HG03280 (cell line): Measurements from ENCODE around the gene CACNG4.
A peak's percentile ranks its signal among the peaks of the same experiment; 100 is the strongest.
"Not testable (repeated sequence)": the region's sequence is repeated elsewhere in the genome, so short reads cannot be mapped to it uniquely, and the experiment has no call there.

Experiments
- ATAC-seq: cut with Tn5 transposase; IDR thresholded peaks from one replicate; pipeline ENCODE4 v1.9.1; 2021; ENCODE audit warnings: mild to moderate bottlenecking, moderate library complexity; ENCODE audit not compliant: unreplicated experiment

Gene CACNG4

DNA sequence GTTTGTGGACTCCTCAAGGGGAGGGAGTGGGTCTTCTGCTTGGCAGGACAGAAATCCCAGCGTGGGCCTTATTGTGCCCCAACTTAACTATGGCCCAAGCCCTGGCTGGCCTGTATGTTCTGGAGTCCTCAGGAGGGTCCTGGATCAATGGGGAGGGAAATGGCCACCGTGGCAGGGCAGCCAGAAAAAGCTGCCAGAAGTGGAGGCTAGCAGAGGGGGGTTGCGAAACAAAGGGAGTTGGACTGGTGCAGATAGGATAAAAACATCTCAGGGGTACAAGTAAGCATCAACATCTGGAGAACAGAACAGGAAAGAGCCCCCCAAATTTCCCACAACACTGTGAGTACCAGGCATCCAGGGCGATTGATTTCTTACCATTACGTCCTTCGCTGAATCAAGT, 76.1 kb downstream of the CACNG4 start:
- no peak for ATAC-seq

DNA sequence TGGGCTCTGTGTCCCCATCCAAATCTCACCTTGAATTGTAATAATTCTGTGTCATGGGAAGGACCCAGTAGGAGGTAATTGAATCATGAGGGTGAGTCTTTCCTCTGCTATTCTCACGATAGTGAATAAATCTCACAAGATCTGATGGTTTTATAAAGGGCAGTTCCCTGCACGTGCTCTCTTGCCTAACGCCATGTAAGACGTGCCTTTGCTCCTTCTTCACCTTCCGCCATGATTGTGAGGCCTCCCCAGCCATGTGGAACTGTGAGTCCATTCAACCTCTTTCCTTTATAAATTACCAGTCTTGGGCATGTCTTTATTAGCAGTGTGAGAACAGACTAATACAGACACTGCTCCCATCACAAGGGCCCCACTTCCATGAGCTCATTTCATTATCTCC, 76.6 kb downstream of the CACNG4 start:
- ATAC-seq = not testable (repeated sequence)

DNA sequence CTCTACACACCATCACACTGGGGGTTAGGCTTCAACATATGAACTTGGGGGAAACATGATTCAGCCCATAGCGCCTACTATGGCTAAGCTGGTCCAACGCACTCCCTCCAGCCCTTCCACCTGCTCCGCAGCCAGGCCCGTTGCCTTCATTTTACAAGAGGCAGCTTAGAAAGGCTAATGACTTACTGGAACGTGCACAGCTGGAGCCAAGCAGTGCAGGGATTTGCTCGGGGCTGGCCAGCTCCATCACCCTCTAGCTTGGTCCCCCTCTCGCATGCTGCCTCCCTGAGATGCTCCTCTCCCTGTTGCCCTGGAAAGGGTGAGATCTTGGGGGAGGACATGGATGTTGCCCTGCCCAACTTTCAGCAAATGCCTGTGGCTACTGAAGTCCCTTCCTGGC, 77.0 kb downstream of the CACNG4 start:
- ATAC-seq = no peak

DNA sequence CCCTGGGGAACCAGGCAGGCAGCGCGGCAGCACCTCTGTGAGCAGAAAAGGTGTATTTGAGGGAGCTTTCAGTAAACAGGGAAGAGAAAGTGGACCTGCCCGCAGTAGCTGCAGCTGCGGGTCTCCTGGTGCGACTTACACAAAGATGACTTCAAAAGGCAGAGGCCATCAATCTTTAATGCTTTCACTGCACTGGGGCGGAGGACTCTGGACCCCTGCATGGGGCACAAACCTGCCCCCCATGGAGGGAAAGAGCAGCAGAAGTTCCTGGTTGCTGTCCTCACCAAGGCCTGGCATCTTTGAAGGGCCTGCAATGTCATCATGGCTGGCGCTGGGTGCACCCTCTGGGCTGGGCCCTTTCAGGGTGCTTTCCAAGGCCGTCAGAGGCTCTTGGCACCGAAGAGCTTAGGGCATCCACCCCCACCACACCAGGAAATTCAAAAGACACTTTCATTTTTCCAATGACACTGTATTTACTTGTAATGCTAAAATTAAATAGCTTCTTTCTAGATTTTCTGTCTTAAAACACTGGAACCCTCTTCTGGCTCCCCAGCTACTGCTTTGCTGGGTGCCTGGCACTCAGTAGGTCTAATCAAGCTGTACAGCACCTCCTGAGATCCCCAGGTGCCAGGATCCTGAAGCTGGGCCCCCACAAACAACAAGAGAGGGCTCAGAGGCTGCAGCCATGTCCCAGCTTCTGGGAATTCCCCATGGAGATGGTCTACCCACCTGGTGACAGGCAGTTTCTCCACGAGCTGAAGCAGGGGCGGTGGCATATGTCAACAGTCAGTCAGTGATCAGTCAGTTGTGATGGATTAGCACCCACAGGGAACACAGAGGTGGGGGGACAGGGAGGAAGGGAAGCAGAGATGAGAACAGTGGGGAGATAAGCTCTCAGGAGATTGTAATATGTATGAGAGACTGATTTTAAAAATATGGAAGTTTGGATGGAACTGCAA, 77.7 kb downstream of the CACNG4 start:
- ATAC-seq = no peak

DNA sequence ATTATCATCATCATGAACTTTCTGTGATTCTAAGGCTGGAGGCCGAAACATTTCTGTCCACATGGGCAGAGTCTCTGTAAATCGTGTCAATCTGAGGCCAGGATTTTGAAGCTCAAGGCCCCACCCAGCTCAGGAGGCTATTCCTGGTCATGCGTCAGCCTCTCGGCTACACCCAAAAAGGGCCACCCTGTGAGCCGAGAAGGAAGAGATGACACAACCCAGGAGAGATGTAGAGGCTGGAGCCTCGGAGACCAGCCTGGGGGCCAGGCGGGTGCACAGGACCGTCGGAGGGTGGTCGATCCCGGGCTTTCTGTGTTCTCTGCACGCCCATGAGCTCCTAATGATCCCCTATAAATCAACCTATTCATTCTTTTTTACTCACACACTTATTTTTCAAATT, 78.8 kb downstream of the CACNG4 start:
- no peak for ATAC-seq

DNA sequence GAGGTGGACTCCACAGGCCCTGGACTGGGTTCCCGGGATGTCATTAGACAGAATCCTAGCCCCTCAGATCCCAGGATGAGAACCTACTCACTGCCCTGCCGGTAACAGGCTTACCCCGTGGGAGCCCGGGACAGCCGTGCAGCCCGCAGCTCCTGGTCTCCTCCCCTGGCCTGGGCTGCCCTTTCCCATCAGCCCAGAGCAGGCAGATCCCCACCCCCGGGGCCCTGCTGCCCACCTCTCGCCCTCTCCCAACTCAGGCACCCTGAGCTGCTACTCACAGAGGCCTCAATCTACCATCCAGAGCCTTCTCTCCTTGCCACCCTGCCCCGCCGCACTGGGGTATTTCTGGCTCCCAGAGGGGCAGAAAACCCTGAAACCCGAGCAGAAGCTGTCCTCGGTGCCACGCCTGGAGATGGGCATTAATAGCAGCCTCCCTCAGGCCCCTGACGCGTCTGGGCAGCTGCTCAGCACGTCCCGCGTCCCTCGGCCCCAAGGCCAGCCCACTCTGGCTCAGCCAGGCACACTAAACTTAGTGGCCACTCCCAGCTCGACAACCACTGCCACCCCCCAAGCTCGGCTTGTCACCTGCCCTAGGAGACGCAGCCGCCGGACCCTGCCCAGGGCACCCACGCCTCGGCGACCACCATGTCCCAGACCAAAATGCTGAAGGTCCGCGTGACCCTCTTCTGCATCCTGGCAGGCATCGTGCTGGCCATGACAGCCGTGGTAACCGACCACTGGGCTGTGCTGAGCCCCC, 79.7 kb downstream of the CACNG4 start, which contains the start of gene CACNG1:
CACNG1 (plus strand) TSS at position 539 of the 757 bp plus-strand sequence; CDS start at position 646, 107 bp downstream.
- ATAC-seq = no peak

DNA sequence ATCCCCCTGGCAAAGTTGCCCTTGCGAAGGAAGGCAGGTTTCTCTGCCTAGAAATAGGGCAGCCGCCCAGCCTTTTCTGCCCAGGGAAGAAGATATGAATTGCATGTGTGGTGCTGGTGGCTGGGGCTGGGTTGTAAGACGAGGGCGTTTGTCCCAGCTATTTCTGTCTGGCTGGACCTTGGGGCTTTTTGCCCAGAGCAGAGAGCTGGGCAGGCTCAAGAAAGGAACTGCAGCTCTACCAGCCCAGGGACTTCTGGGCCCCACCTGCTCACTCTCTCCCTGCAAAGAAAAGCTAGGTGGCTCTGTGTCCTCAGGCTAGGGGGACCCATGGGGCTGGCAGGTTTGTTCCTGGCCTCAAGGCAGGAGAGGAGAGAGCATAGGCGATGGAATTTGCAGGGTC, 80.4 kb downstream of the CACNG4 start:
- no peak for ATAC-seq

DNA sequence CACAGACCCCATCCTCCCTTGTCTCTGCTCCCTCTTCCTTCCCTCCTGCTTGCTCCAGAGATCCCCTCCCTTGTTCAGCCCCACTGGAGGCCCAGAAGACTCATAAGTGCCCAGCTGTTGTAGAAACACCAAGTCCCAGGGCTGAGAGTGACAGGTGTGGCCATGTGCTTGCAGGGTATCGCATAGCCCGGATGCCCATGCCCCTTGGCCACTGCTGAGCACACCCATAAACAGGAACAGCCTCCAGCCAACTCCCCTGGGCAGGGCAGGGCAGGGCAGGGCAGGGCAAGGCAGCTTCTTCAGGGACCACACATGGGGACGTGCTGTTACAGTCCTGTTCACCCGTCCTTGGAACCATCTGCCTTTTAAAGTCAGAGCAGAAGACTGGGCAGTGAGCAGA, 81.9 kb downstream of the CACNG4 start:
- ATAC-seq = no peak

DNA sequence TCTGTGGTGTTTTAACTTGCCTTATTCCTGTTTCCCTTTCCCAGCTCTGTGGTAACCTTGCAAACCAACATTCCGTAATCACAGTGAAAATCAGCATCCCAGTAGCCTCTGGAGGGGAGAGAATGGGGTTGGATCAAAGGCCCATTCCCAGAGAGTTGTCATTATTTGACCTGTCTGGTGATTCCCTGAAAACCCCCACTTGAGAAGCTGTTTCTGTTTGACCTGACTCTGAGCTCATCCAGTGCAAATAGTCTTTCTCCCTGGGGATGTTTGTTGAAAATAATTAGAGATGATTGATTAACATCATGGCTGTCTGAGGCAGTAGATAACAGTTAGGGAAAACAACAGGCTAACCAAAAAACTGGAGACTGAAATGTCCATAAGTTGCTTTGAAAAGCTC, 82.9 kb downstream of the CACNG4 start:
- no peak for ATAC-seq

DNA sequence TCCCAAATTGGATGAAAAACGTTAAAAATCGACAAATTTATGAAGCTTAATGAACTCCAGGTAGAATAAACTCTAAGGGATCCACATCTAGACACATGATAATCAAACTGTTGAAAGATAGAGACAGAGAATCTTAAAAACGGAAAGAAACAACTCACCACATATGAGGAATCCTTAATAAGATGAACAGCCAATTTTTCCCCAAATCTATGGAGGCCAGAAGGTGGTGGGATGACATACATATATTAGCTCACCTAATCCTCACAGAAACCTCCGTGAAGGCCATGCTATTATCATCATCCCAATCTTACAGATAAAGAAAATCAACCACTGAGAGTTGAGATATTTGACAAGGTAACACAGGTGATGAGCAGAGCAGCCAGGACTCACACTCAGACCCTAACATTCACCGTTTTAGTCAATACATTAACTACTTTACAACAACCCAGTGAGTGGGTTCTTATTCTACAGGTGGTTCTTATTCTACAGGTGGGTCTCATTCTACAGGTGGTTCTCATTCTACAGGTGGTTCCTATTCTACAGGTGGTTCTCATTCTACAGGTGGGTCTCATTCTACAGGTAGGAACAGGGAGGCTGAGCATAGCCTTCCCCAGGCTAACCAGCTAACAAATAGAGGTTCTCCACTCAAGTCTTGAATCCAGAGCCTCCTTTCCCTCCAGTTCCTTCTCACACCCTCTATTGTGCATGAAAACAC, 84.7 kb downstream of the CACNG4 start:
- ATAC-seq = no peak

DNA sequence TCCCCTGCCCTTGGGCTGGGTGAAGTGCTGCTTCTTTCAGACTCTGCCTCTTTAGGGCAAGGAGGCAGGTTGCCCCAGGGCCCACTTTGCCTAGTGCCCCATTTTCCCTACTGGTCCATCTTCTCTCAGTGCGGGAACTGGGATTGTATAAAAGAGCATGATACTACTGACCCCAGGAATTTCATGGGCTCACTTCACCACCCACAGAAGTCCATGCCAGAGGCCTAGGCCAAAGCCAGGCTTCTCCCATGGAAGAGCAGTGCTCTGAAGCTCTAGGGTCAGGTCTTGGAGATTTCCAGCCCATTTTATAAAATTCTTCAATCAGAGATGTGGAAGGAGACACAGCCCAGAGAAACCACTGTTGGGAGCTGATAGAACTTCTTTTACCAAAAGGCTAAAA, 85.6 kb downstream of the CACNG4 start:
- ATAC-seq = no peak

DNA sequence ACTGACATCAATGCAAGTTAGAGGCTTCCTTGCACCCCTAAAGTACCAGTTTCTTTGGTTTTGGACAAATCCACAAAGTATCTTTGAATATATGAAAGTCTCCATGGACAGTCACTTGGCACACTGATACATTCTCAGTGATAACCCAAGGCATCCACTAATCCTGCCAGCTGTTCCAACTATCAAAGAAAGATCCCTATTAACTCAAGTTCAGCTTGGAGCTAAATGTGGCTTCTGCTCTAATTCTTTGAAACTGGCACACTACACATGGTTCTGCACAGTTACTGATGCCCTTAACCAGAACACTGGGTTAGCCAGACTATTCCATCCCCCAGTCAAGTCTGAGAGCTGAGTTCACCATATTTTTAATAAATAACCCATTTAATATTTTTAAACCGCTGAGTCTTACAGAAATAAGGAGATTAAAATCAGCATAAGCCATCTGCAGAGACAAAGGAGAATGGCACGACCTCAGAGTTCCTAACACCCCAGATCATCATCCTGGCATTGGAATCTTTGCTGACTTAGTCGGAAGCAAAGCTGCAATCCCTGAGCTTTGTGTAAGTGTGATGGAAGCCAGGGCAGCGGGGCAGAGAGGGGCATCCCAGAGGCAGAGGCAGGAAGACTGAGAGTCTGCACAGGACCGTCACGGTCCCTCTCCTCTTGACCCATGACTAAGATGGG, 86.1 kb downstream of the CACNG4 start:
- ATAC-seq = no peak

DNA sequence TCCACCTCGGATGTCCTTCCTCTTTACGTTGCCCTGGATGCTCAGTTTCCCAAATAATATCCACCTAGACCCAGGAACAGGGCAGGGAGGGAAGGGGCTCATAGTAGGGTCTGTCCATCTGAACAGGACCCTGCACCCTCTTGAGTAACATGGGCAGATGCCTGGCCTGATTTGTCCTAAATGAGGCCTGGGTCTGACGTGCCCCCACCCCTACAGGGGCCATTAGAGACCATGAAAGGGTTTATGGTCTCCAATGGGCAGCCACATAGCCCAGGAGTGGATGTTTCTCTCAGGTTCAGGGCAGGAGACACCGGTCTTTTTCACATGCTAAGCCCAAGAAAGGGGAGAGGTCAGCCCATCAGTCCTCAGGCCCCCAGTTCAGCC, 86.6 kb downstream of the CACNG4 start:
- ATAC-seq = no peak

DNA sequence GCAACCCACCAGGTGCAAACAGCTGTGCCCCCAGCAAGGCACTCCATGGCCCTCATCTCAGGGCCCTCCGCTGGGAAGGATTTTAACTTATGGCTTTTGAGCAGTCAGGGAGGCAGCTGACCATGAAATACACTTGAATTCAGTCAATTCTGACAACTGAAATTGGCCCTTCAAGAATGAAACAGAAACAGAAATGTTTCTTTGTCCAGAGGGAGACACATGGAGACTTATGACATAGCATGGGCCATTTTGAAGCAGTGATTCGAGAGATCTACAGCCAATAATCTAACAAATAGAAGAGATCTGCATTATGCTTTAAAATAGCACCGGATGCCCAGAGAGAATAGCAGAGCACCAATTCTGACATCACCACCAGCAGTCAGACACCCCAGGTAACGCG, 87.3 kb downstream of the CACNG4 start:
- ATAC-seq = peak; percentile 64

DNA sequence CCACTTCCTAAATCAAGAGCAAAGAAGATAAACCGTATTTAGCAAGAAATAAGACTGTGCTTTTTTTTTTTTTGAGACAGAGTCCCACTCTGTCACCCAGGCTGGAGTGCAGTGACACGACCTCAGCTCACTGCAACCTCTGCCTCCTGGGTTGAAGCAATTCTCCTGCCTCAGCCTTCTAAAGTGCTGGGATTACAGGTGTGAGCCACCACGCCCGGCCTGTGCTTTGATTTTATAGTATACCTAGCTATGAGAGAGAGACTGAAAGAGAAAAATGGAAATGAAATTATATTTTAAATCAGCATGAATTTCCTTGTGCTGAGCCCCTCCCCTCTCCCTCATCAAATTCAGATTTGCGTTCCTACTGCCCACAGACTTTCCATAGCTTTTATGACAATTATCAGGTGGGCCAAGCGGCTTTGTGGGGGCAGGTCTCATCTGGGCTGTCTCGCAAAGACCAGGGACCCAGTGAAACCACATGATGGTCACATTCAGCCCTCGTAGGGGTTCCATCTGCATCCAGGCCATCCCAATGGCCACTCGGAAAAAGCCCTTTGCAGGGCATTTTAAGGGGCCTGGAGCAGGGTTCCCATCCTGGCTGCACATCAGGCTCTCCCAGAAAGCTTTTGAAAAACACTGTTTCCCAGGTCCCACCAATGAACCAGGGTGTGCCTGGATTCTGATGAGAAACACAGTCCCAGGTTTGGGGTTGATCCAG, 88.4 kb downstream of the CACNG4 start:
- ATAC-seq = no peak

DNA sequence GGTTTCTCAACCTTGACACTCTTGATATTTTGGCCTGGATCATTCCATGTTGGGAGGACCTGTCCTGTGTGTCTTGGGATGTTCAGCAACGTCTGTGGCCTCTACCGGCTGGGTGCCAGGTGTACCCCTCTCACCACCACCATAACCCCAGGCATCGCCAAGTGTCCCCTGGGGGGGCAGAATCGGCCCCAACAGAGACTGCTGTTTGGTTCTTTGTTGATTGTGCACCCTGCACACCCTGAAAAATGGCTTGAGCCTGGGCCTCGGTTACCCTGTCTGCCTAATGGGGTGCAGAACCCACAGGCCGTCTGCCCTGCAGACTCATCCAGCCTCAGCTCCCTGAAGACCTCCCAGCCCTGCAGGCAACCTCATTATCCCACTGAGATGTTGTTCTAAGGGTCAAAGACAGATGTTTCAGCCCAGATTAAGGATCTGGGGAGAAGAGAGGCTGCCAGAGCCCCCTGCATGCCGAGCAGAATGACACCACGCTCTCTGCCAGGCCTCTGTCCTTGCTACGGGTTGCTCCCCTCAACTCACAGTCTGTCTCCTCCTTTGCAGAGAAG, 89.0 kb downstream of the CACNG4 start:
- no peak for ATAC-seq

DNA sequence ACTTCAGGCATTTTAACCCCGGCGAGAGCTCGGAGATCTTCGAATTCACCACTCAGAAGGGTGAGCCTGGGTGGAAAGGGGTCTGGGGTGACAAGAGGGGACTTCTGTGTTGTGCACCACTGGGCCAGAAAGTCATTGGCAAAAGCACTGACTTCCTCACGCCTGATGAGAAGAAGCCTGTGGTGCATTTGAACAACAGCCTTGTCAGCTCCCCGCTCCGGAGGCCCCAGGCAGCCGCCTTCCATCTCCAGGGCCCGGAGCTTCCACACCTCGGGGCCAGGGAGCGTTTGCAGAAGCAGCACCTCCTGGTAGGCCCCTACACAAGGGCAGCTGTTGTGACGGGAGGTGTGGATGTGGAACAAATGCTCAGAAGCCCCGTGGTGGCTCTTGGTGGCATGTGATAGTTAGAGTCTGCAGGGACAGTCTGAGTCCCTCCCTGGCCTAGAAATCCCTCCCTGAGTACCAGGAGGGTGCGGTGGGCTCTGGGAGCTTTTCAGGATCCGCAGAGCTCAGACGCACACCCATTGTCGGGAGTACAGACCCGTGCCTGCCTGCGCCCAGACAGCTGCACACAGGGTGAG, 89.6 kb downstream of the CACNG4 start:
- ATAC-seq = no peak

DNA sequence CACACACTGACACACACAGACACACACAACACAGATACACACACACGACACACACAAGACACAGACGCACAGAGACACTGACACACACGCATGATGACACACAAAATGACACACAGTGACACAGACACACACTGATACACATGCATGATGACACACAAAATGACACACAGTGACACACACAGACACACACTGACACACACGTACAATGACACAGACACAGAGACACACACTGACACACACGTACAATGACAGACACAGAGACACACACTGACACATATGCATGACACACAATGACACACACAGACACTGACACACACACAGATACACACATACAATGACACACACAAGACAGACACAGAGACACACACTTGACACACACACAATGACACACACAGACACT, 90.1 kb downstream of the CACNG4 start:
- ATAC-seq = no peak

DNA sequence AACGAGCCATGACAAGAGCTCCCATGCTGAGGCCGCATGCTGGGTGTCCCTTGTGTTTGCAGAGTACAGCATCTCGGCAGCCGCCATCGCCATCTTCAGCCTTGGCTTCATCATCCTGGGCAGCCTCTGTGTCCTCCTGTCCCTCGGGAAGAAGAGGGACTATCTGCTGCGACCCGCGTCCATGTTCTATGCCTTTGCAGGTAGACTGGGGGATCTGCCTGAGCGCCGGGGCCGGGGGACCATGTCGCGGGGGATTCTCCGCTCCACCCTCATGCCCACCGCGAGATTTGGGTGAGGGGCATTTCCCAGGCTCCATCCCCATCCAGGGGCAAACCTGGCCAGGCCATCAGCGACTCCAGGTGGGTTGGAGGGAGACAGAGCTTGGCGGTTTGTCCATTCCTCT, 90.5 kb downstream of the CACNG4 start:
- no peak for ATAC-seq
